SU-DHL-6 (cell line): ENCODE measurements around the gene CERS6.

Experiments used
- H2AFZ ChIP-seq: fragments of 200-600 bp; sonication (generic); 2 replicates; pipeline ENCODE4 v1.6.1; 2014; ENCODE audit warnings: low read depth, mild to moderate bottlenecking, moderate library complexity, mixed read lengths, antibody characterized with exemption, low read length; ENCODE audit not compliant: severe bottlenecking
- H3F3A ChIP-seq: fragments of 200-600 bp; shearing (Covaris generic); 2 replicates; pipeline ENCODE4 v1.6.0; 2016; ENCODE audit warnings: antibody characterized with exemption, mild to moderate bottlenecking; ENCODE audit not compliant: insufficient read depth
- H3K27ac ChIP-seq: fragments of 200-600 bp; sonication (generic); 2 replicates; pipeline ENCODE4 v1.5.1; 2016; ENCODE audit warnings: low read depth, mild to moderate bottlenecking, low read length, moderate library complexity, mixed read lengths
- H3K27me3 ChIP-seq: fragments of 200-600 bp; sonication (generic), shearing (Covaris generic); 2 replicates; pipeline ENCODE4 v1.6.0; 2014; ENCODE audit warnings: mild to moderate bottlenecking, low read length
- H3K36me3 ChIP-seq: fragments of 200-600 bp; sonication (generic); 2 replicates; pipeline ENCODE4 v1.6.1; 2014; ENCODE audit warnings: mild to moderate bottlenecking, low read length, mixed read lengths
- H3K4me2 ChIP-seq: fragments of 300-600, 200-600 bp; shearing (Covaris generic), sonication (generic); 2 replicates; pipeline ENCODE4 v1.6.0; 2014; ENCODE audit warnings: low read length, low read depth, mild to moderate bottlenecking; ENCODE audit not compliant: poor library complexity, severe bottlenecking
- H3K4me3 ChIP-seq: fragments of 200-600 bp; sonication (generic); 2 replicates; pipeline ENCODE4 v1.5.1; 2014; ENCODE audit warnings: antibody characterized with exemption, low read length, mild to moderate bottlenecking, mixed read lengths; ENCODE audit not compliant: insufficient read depth, poor library complexity, severe bottlenecking
- H3K79me2 ChIP-seq: fragments of 200-600 bp; sonication (generic); 2 replicates; pipeline ENCODE4 v1.6.1; 2014; ENCODE audit warnings: mild to moderate bottlenecking, low read length, moderate library complexity; ENCODE audit not compliant: insufficient read depth
- H3K9ac ChIP-seq: fragments of 200-600 bp; sonication (generic); 2 replicates; pipeline ENCODE4 v1.7.0; 2014; ENCODE audit warnings: mild to moderate bottlenecking, low read length
- H3K9me2 ChIP-seq: fragments of 200-600 bp; sonication (generic); replicated peaks from 2 replicates; pipeline ENCODE4 v1.6.1; 2014; ENCODE audit warnings: low read length; ENCODE audit not compliant: insufficient read depth
- H3K9me3 ChIP-seq: fragments of 200-600 bp; sonication (generic); 2 replicates; pipeline ENCODE4 v1.6.1; 2014; ENCODE audit warnings: low read length, mixed read lengths; ENCODE audit not compliant: insufficient read depth
- H4K20me1 ChIP-seq: fragments of 200-600 bp; sonication (generic); 2 replicates; pipeline ENCODE4 v1.6.1; 2014; ENCODE audit warnings: low read depth, mild to moderate bottlenecking, antibody characterized with exemption, low read length, moderate library complexity, mixed read lengths
- EZH2phosphoT487 ChIP-seq: fragments of 200-600 bp; sonication (generic), shearing (Covaris generic); conservative IDR thresholded peaks from 2 replicates; pipeline ENCODE4 v1.6.1; 2018; ENCODE audit warnings: mild to moderate bottlenecking, antibody characterized with exemption, low read length, moderate library complexity, mixed read lengths
- TF ChIP-seq, protein P1 (sequence below): fragments of 200-600 bp; sonication (generic); IDR thresholded peaks from one replicate; pipeline ENCODE4 v1.5.1; 2017; ENCODE audit warnings: antibody characterized with exemption, mild to moderate bottlenecking, low read length, moderate library complexity; ENCODE audit not compliant: insufficient read depth, poor library complexity, severe bottlenecking

Gene CERS6

GRCh38 chr2:168426861-168427260, 29.2 kb upstream of the CERS6 start:
- no peak overlapping the region for H3K4me3 ChIP-seq
- H3K9me3 ChIP-seq: no peaks in the 10 kb centered on the region
- H2AFZ ChIP-seq: no peak overlapping the region
- no peak overlapping the region for H3K4me2 ChIP-seq
- H3K9ac ChIP-seq: no peak overlapping the region
- H3K36me3 ChIP-seq: no peaks in the 10 kb centered on the region
- H3K27ac ChIP-seq: no peak overlapping the region
- H4K20me1 ChIP-seq: no peaks in the 10 kb centered on the region
- H3F3A ChIP-seq: no peaks in the 10 kb centered on the region
- no peak for TF ChIP-seq EZH2phosphoT487
- no peaks in the 10 kb centered on the region for H3K79me2 ChIP-seq
- H3K9me2 ChIP-seq: no peaks in the 10 kb centered on the region
- no peaks in the 10 kb centered on the region for H3K27me3 ChIP-seq

DNA sequence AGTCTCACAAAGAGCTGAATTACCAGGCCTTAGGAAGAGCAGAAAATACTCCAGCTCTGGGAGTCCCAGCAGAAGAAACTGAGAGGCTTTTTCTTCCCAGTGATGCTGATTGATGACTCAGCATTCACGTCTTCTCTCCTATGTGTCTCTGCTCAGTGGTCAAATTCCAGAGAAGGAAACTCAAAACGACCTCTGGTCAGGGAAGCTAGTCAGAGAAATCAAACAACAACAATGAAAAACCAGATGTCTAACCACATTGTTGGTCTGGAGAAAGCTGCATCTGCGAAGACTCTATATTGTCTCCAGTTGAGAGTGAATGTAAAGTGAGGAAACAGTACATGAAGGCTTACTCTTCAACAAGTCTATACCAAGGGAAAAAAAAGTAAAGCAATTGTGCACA, 28.6 kb upstream of the CERS6 start:
- Histone ChIP-seq H3K9ac (no peak overlapping the region), H2AFZ (no peak overlapping the region), H3F3A (no peaks in the 10 kb centered on the region), H4K20me1 (no peaks in the 10 kb centered on the region), H3K79me2 (no peaks in the 10 kb centered on the region), H3K27ac (no peak overlapping the region), H3K27me3 (no peaks in the 10 kb centered on the region), H3K4me2 (no peak overlapping the region), H3K9me2 (no peaks in the 10 kb centered on the region), H3K36me3 (no peaks in the 10 kb centered on the region), H3K9me3 (no peaks in the 10 kb centered on the region), H3K4me3 (no peak overlapping the region)
- TF ChIP-seq, protein P1, sequence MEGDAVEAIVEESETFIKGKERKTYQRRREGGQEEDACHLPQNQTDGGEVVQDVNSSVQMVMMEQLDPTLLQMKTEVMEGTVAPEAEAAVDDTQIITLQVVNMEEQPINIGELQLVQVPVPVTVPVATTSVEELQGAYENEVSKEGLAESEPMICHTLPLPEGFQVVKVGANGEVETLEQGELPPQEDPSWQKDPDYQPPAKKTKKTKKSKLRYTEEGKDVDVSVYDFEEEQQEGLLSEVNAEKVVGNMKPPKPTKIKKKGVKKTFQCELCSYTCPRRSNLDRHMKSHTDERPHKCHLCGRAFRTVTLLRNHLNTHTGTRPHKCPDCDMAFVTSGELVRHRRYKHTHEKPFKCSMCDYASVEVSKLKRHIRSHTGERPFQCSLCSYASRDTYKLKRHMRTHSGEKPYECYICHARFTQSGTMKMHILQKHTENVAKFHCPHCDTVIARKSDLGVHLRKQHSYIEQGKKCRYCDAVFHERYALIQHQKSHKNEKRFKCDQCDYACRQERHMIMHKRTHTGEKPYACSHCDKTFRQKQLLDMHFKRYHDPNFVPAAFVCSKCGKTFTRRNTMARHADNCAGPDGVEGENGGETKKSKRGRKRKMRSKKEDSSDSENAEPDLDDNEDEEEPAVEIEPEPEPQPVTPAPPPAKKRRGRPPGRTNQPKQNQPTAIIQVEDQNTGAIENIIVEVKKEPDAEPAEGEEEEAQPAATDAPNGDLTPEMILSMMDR: no peak
- TF ChIP-seq EZH2phosphoT487: no peak

GRCh38 chr2:168428431-168428830, 27.6 kb upstream of the CERS6 start:
- no peak overlapping the region for H3K9ac ChIP-seq
- no peak overlapping the region for H2AFZ ChIP-seq
- H3K9me2 ChIP-seq: no peaks in the 10 kb centered on the region
- no peaks in the 10 kb centered on the region for H3K79me2 ChIP-seq
- H3K9me3 ChIP-seq: no peaks in the 10 kb centered on the region
- H3K27me3 ChIP-seq: no peaks in the 10 kb centered on the region
- no peak overlapping the region for H3K27ac ChIP-seq
- no peaks in the 10 kb centered on the region for H4K20me1 ChIP-seq
- H3K4me3 ChIP-seq: no peak overlapping the region
- no peaks in the 10 kb centered on the region for H3K36me3 ChIP-seq
- no peaks in the 10 kb centered on the region for H3F3A ChIP-seq
- TF ChIP-seq EZH2phosphoT487: no peak
- TF ChIP-seq, protein P1: no peak
- H3K4me2 ChIP-seq: no peak overlapping the region

DNA sequence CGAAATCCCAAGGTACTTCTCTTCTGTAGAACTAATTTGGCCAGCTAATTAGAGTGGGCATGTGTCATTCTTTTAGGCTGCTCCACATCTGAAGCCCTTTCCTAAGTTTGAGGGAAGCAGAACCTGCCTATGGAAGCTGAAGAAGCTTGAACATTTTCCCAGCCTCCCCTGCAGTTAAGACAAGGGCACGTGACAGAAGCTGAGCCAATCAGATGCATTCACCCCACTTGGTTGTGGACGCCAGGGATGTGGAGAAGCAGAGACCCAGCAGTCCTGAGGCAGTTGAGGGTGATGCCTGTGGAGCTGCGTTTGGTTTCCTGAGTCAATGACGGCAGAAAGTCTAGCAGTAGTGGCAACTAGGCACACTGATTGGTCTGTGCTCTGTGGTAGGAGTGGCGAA, 26.1 kb upstream of the CERS6 start:
- no peak overlapping the region for H3K27ac ChIP-seq
- H3K27me3 ChIP-seq: no peaks in the 10 kb centered on the region
- no peaks in the 10 kb centered on the region for H4K20me1 ChIP-seq
- H2AFZ ChIP-seq: no peak overlapping the region
- H3K79me2 ChIP-seq: no peaks in the 10 kb centered on the region
- H3K9me3 ChIP-seq: no peaks in the 10 kb centered on the region
- no peaks in the 10 kb centered on the region for H3K9me2 ChIP-seq
- TF ChIP-seq EZH2phosphoT487: no peak
- TF ChIP-seq, protein P1: no peak
- no peak overlapping the region for H3K9ac ChIP-seq
- no peaks in the 10 kb centered on the region for H3K36me3 ChIP-seq
- no peak overlapping the region for H3K4me3 ChIP-seq
- H3F3A ChIP-seq: no peaks in the 10 kb centered on the region
- H3K4me2 ChIP-seq: no peak overlapping the region
